ENCODE measurements around the gene HGFAC.
"Not testable (repeated sequence)": the region's sequence is repeated elsewhere in the genome, so short reads cannot be mapped to it uniquely, and the experiment has no call there.

Gene HGFAC

DNA sequence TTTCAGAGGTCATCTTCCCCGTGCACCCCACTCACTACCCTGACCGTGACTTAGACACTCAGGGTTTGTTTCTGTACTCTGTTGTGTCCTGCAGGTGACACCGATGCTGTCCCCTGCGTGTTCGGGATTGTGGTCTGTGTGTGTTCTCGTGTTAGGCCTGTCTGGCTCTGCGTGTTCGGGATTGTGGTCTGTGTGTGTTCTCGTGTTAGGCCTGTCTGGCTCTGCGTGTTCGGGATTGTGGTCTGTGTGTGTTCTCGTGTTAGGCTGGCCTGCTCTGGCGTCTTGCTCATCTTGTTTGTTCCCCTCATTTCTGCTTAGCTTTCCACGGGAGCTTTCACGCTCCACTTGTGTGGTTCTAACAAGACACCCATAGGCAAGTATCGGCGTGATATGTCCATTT, 30.6 kb upstream of the HGFAC start:
- not testable (repeated sequence) for DNase-seq

DNA sequence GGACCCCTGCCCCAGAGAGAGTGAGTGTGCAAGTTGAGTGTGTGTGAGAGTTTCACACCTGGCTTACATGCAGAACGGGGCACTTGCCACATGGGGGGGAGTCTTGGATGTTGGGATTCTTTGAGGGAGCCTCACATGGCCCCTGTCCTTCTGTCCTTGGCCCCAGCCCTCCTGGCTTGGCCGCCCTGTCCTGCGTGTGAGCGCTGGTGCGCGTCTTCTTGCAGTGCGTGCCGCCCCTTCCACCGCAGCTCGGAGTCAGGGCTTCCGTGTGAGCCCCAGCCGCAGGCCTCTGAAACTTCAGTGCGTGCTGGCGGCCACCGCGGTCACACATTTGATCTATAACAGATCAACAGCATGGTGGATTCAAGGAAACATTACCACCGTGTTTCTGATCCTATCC, 30.1 kb upstream of the HGFAC start:
- DNase-seq, result no peak

GRCh38 chr4:3412257-3413020, 29.3 kb upstream of the HGFAC start:
- DNase-seq, result no peak

GRCh38 chr4:3413217-3413671, 28.5 kb upstream of the HGFAC start:
- no peak for DNase-seq

- no peak for DNase-seq
These were observed 27.9 kb upstream of the HGFAC start for GRCh38 chr4:3413675-3414420.

GRCh38 chr4:3414421-3415279, 27.1 kb upstream of the HGFAC start:
- no peak for DNase-seq

DNA sequence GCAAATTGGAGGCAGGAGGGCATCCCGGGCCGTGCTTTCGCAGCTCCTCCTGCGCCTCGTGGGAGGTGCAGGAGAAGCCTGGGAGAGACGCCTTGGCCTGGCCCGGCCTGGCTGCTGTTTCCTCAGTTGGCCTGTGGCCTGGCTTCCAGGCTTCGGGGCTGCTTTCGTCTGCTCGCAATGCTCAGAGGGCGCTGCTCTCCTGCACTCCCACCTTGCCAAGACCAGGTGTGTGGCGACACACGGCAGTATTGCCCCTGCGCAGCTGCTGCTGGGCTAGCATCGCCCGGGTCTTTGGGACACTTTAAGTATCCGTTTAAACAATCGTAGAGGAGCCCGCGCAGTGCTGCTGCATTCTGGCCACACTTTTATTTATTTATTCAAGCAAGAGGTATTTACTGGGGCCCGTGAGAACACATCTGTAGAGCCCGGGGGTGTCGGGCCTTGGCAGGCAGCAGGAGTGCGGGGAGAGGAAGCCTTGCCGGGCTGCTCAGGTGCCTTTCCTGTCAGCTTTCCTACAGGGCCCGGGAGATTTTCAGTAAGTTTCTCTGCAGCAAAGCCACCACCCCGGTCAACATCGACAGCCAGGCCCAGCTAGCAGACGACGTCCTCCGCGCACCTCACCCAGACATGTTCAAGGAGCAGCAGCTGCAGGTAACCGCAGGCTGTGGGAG, 26.2 kb upstream of the HGFAC start:
- DNase-seq, result no peak

DNA sequence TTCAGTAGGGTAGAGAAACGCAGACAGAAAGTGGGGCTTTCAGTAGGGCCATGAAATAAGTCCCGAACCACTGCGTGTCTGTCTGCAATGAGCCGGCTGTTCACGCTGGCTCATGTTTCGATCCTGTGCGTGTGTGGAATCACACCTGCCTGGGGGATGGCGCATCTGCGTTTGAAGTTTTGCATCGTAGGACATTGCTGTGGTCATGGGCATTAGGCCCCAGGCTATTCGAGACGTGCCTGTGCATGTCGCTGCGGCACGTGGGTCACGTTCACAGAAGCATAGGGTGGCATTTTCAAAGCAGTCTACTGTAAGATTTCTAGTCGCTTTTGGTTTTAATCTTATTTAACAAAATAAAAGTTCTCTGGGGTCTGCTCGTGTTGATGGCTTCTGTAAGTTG, 25.5 kb upstream of the HGFAC start:
- no peak for DNase-seq

- no peak for DNase-seq
These were observed 24.9 kb upstream of the HGFAC start for GRCh38 chr4:3416821-3417221.

- DNase-seq, result no peak
These were observed 24.3 kb upstream of the HGFAC start for GRCh38 chr4:3417448-3417847.

- no peak for DNase-seq
These were observed 23.6 kb upstream of the HGFAC start for GRCh38 chr4:3418029-3418762.

- no peak for DNase-seq
These were observed 21.7 kb upstream of the HGFAC start for GRCh38 chr4:3419836-3420605.

DNA sequence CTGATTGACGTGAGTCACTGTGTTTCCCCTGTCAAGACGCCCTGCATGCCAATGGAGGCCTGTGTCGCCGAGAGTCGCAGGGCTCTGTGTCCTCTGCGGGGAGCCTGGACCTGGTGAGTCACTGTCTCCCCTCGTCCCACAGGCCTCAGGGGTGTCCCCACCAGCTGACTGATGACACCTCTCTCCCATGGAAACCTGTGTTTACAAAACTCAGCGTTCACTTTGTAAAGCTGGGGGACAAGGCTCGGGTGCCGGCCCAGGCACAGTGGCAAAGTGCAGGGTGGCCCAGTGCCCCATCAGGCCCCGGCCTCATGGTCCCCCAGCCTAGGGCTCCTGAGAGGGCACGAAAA, 21.2 kb upstream of the HGFAC start:
- no peak for DNase-seq

DNA sequence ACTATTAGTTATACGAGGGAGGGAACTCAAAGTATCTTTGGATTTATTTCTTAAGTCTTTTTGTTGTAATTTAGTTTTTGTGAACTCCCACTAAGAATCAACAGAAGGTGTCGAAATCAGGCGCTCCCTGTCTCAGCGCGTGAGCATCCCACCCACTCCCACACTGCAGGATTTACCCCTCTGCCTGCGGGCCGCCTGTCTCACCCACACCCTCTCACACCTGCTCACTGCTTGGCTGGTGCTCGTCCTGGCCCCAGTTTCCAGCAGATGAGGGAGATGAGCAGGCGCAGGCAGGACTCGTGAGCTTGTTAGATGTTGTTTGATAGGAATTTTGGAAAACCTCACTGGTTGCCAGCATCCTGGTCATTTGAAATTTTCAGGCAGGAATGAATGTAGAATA, 20.8 kb upstream of the HGFAC start:
- DNase-seq, result no peak

DNA sequence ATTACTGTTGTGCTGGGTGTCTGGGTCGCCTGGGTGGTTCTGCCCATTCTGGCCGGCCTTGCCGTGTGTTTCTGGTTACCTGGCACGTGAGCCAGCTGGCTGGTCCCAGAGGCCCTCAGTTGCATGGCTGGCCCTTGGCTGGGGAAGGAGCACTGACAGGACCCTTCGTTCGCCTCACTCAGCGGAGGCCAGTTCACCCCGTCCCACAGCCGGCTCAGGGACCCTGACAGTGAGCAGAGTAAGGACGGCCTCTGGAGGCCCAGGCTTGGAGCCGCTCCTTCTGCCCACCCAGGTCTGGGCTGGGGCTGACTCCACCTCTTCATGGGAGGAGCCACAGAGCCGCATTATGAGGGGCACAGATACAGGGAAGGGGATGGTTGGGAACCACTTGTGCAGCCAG, 20.3 kb upstream of the HGFAC start:
- no peak for DNase-seq

DNA sequence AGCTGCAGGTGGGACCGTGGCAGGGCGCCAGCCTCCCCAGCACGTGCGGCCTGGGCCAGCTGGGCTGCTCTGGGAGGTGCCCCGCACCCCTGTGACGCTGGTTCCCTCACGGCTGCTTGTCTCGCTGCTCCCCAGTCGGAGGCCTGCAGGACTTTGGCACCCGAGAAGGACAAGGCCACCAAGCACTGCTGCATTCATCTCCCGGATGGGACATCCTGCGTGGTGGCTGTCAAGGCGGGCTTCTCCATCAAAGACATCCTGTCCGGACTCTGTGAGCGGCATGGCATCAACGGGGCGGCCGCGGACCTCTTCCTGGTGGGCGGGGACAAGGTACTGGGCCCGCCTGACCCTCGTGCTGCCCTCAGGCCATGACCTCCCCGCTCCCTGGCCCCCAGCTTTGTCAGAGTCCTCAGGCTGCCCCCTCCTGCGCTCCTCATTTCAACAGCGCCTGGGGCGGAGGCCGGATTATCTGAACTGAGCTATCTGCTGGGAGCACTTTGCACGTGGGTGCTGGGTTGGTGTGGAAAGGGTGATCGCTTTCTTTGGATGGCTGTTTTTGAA, 19.4 kb upstream of the HGFAC start:
- DNase-seq, result no peak

- no peak for DNase-seq
These were observed 18.9 kb upstream of the HGFAC start for GRCh38 chr4:3422808-3423297.

DNA sequence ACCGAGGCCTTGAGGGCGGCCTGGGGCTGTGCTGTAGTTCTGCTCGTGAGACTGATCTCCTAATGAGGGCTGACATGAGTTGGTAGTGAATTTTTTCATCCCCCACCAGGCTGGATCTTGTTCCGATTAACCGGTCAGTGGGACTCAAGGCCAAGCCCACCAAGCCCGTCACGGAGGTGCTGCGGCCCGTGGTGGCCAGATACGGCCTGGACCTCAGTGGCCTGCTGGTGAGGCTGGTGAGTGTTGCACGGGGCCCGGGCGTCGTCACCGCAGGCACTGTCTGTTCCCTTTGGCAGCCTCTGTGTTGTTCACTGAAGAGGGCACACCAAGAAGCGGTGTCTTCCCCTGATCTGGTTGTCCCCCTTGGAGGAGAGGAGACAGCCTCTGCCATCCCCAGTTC, 18.4 kb upstream of the HGFAC start:
- no peak for DNase-seq

DNA sequence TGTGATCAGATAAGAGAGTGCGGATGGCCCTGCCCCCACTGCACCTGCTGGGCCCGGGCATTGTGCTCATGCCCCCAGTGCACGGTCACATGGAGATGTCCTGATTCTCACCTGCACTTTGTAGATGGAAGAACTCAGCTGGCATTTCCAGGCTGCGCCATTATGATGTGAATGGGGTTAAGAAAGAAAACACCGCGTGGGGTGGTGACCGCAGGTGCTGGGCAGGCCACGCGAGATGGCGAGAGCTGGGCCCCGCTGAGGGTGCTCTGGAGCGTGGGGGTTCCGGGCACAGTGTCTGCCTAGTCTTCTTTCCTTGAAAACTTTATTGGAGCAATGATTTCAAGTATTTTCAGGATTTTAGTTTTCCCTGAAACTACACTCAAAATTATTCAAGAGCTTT, 17.8 kb upstream of the HGFAC start:
- no peak for DNase-seq

- DNase-seq, result no peak
These were observed 17.2 kb upstream of the HGFAC start for GRCh38 chr4:3424522-3425095.
